RKO (cell line): ENCODE results near the gene PPT2.
"Not testable (repeated sequence)": the region's sequence is repeated elsewhere in the genome, so short reads cannot be mapped to it uniquely, and the experiment has no call there.

Experiments used
- DNase-seq: peaks from one replicate; pipeline ENCODE4 v3.0.0-alpha.2; 2016; ENCODE audit warnings: low spot score

The PPT2 gene

GRCh38 chr6:32176476-32177182 is 22.7 kb downstream of the PPT2 start:
- peak; percentile 71 for DNase-seq

GRCh38 chr6:32177183-32177787 is 23.3 kb downstream of the PPT2 start:
- no peak for DNase-seq

- DNase-seq, result peak; percentile 100
These were observed 24.0 kb downstream of the PPT2 start, which contains the start of gene RNF5 for GRCh38 chr6:32177788-32178546. RNF5 (plus strand) TSS chr6:32178405; CDS start chr6:32178512, 107 bp downstream.

- DNase-seq, result peak; percentile 18
These were observed 24.9 kb downstream of the PPT2 start for GRCh38 chr6:32178547-32179440.

- no peak for DNase-seq
These were observed 25.9 kb downstream of the PPT2 start for GRCh38 chr6:32179766-32180405.

- DNase-seq, result no peak
These were observed 27.3 kb downstream of the PPT2 start for GRCh38 chr6:32181148-32181702.

GRCh38 chr6:32181915-32182529 is 28.1 kb downstream of the PPT2 start:
- no peak for DNase-seq

- no peak for DNase-seq
These were observed 28.6 kb downstream of the PPT2 start for GRCh38 chr6:32182555-32182981.

GRCh38 chr6:32183030-32183429 is 29.1 kb downstream of the PPT2 start:
- no peak for DNase-seq

- DNase-seq, result no peak
These were observed 29.6 kb downstream of the PPT2 start for GRCh38 chr6:32183483-32184083.

GRCh38 chr6:32184084-32184640 is 30.2 kb downstream of the PPT2 start, which contains the start of gene AGER:
AGER (minus strand) TSS chr6:32184253; CDS start chr6:32184222, 31 bp downstream.
- DNase-seq, result no peak

- peak; percentile 93 for DNase-seq
These were observed 31.8 kb downstream of the PPT2 start for GRCh38 chr6:32185681-32186131.

- not testable (repeated sequence) for DNase-seq
These were observed 32.4 kb downstream of the PPT2 start for GRCh38 chr6:32186151-32186840.

GRCh38 chr6:32187009-32187709 is 33.2 kb downstream of the PPT2 start:
- DNase-seq, result no peak

- not testable (repeated sequence) for DNase-seq
These were observed 33.9 kb downstream of the PPT2 start for GRCh38 chr6:32187725-32188380.

- no peak for DNase-seq
These were observed 34.6 kb downstream of the PPT2 start for GRCh38 chr6:32188381-32189068.

GRCh38 chr6:32189069-32189741 is 35.3 kb downstream of the PPT2 start:
- DNase-seq, result no peak
